Astrocyte of the cerebellum (primary cell): Measurements from ENCODE around the gene SETBP1.
"Not testable (repeated sequence)": the region's sequence is repeated elsewhere in the genome, so short reads cannot be mapped to it uniquely, and the experiment has no call there.

Experiments
- DNase-seq: peaks from one replicate; pipeline ENCODE4 v3.0.0-alpha.2; 2011; ENCODE audit warnings: low read depth
- H3K4me3 ChIP-seq: 2 replicates; pipeline ENCODE4 v1.5.1; 2011; ENCODE audit warnings: mild to moderate bottlenecking, low read depth, low read length, moderate library complexity
- in situ Hi-C: cut with HindIII; loops from 2 replicates; pipeline ENCODE4 v1.10.0; 2017; ENCODE audit warnings: low sequenced_read_pairs
- TF ChIP-seq, protein P1 (sequence below): IDR thresholded peaks from 2 replicates; pipeline ENCODE4 v1.5.1; 2012; ENCODE audit warnings: low read length, low read depth, moderate library complexity, mild to moderate bottlenecking; ENCODE audit errors: missing control alignments

The SETBP1 gene

GRCh38 chr18:44715245-44715644, 34.6 kb downstream of the SETBP1 start:
- TF ChIP-seq, protein P1, sequence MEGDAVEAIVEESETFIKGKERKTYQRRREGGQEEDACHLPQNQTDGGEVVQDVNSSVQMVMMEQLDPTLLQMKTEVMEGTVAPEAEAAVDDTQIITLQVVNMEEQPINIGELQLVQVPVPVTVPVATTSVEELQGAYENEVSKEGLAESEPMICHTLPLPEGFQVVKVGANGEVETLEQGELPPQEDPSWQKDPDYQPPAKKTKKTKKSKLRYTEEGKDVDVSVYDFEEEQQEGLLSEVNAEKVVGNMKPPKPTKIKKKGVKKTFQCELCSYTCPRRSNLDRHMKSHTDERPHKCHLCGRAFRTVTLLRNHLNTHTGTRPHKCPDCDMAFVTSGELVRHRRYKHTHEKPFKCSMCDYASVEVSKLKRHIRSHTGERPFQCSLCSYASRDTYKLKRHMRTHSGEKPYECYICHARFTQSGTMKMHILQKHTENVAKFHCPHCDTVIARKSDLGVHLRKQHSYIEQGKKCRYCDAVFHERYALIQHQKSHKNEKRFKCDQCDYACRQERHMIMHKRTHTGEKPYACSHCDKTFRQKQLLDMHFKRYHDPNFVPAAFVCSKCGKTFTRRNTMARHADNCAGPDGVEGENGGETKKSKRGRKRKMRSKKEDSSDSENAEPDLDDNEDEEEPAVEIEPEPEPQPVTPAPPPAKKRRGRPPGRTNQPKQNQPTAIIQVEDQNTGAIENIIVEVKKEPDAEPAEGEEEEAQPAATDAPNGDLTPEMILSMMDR: no peak
- in situ Hi-C loops: no loop called here
- H3K4me3 ChIP-seq: no peak overlapping the region
- peak; percentile 53 for DNase-seq

- in situ Hi-C loops: no loop called here
- TF ChIP-seq, protein P1: no peak
- H3K4me3 ChIP-seq: no peak overlapping the region
- no peak for DNase-seq
Observed at GRCh38 chr18:44715842-44716241, 35.2 kb downstream of the SETBP1 start.

DNA sequence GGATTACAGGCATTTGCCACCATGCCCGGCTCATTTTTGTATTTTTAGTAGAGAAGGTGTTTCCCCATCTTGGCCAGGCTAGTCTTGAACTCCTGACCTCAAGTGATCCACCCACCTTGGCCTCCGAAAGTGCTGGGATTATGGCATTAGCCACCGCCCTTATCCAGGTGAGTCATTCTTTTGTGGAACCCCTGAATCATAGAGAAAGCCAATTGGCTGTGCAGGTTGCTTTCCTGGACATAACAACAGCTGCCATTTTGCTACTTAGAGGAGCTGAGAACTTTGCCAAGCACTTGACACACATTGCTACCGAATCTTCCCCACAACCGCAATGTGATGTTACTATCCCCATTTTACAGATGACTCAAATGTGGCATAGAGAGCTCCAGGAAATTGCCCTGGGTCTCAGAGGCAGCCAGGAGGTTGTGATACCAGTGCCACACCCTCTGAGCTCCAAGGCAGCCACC, 36.0 kb downstream of the SETBP1 start:
- in situ Hi-C loops: no loop called here
- no peak for DNase-seq

GRCh38 chr18:44719519-44720060, 38.9 kb downstream of the SETBP1 start:
- in situ Hi-C loops: no loop called here
- no peak for DNase-seq
- TF ChIP-seq, protein P1: no peak

More for the DNA sequence above, 36.0 kb downstream of the SETBP1 start:
- TF ChIP-seq, protein P1: no peak
- no peak overlapping the region for H3K4me3 ChIP-seq

DNA sequence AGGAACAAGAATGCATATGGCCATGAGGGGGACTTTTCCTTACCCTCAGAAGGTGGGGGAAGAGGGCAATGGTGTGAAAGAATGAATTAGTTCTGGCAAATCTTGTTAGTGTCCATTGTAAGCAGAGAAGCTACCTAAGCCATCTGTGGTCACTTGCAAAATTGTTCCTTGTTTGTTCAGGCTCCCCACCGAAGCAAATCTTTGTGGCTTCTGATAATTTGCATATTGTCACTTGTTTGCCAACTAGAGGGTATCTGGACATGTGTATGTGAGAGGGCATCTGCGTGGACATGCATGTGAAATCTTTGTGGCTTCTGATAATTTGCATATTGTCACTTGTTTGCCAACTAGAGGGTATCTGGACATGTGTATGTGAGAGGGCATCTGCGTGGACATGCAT, 41.1 kb downstream of the SETBP1 start:
- H3K4me3 ChIP-seq, DNase-seq, in situ Hi-C loops: not testable (repeated sequence)

More at GRCh38 chr18:44719519-44720060, 38.9 kb downstream of the SETBP1 start:
- no peak overlapping the region for H3K4me3 ChIP-seq

GRCh38 chr18:44723411-44723810, 42.7 kb downstream of the SETBP1 start:
- in situ Hi-C loops: no loop called here
- H3K4me3 ChIP-seq: no peak overlapping the region
- DNase-seq: no peak
- TF ChIP-seq, protein P1: no peak

DNA sequence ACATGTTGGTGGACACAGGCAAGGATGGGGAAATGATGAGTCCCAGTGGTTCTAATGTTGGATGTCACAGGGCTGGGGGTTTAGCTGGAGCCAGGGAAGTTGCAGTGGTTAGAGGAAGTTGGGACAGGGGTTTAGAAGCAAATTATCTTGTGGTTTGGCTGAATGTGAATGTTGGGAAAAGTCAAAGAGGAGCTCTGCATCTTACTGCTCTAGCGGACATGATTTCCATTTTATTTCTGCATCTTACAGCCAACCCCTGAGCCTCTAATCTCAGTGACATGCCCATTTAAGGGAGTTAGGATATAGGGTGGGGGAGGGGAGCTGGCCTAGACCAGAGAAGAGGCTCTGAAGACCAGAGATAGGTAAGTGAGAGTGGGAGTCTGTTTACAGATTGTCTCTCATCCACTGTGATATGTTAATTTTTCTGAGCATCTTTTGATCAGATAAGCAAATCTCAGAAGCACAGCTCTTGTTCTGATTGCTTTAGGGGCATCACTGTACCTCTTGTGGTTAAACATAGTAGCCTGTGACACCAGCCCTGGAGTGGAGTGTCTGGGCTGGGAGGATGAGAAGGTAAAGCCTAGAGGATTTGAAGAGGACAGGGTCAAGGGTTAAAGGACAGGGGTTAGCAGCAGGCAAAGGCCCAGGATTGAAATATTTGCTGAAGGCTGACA, 43.6 kb downstream of the SETBP1 start:
- in situ Hi-C loops: no loop called here

More for the DNA sequence above, 43.6 kb downstream of the SETBP1 start:
- no peak overlapping the region for H3K4me3 ChIP-seq
- DNase-seq: no peak
- TF ChIP-seq, protein P1: no peak
